KOPT-K1 (cell line): ENCODE results near the gene PANX3.
"Not testable (repeated sequence)": the region's sequence is repeated elsewhere in the genome, so short reads cannot be mapped to it uniquely, and the experiment has no call there.

Source experiments
- H3K27ac ChIP-seq: fragments of 200-600 bp; sonication (generic); 2 replicates; pipeline ENCODE4 v1.5.1; 2016; ENCODE audit warnings: antibody characterized with exemption, mild to moderate bottlenecking, low read depth, low read length; ENCODE audit not compliant: poor library complexity, severe bottlenecking
- H3K36me3 ChIP-seq: fragments of 200-600 bp; sonication (generic); 2 replicates; pipeline ENCODE4 v1.5.1; 2017; ENCODE audit warnings: antibody characterized with exemption, mild to moderate bottlenecking, low read length, moderate library complexity; ENCODE audit not compliant: insufficient read depth
- H3K9me3 ChIP-seq: fragments of 200-600 bp; sonication (generic); 2 replicates; pipeline ENCODE4 v1.5.1; 2017; ENCODE audit warnings: antibody characterized with exemption, low read length, mild to moderate bottlenecking; ENCODE audit not compliant: insufficient read depth, poor library complexity, severe bottlenecking

The PANX3 gene

GRCh38 chr11:124602193-124602592 is 9.0 kb upstream of the PANX3 start:
- Histone ChIP-seq H3K27ac (no peak overlapping the region), H3K36me3 (no peaks in the 10 kb centered on the region), H3K9me3 (no peaks in the 10 kb centered on the region)

GRCh38 chr11:124602723-124603122 is 8.5 kb upstream of the PANX3 start:
- not testable (repeated sequence) for H3K27ac ChIP-seq, H3K9me3 ChIP-seq, H3K36me3 ChIP-seq

- H3K27ac ChIP-seq = no peak overlapping the region
- no peaks in the 10 kb centered on the region for H3K36me3 ChIP-seq
- no peaks in the 10 kb centered on the region for H3K9me3 ChIP-seq
Measured at GRCh38 chr11:124605719-124606118, 5.5 kb upstream of the PANX3 start.

GRCh38 chr11:124608147-124608546 is 3.1 kb upstream of the PANX3 start:
- H3K36me3 ChIP-seq = no peaks in the 10 kb centered on the region

GRCh38 chr11:124610295-124610694 is 933 bp upstream of the PANX3 start:
- Histone ChIP-seq H3K27ac (no peak overlapping the region), H3K9me3 (no peaks in the 10 kb centered on the region), H3K36me3 (no peaks in the 10 kb centered on the region)

More at GRCh38 chr11:124608147-124608546, 3.1 kb upstream of the PANX3 start:
- Histone ChIP-seq H3K9me3 (no peaks in the 10 kb centered on the region), H3K27ac (no peak overlapping the region)

- Histone ChIP-seq H3K27ac (no peak overlapping the region), H3K9me3 (no peaks in the 10 kb centered on the region), H3K36me3 (no peaks in the 10 kb centered on the region)
Measured at GRCh38 chr11:124612045-124612444, 817 bp downstream of the PANX3 start.

- H3K27ac ChIP-seq = no peak overlapping the region
- H3K9me3 ChIP-seq = no peaks in the 10 kb centered on the region
- H3K36me3 ChIP-seq = no peaks in the 10 kb centered on the region
Measured at GRCh38 chr11:124612567-124613246, 1.5 kb downstream of the PANX3 start.

GRCh38 chr11:124618863-124619262 is 7.6 kb downstream of the PANX3 start:
- Histone ChIP-seq H3K36me3 (no peaks in the 10 kb centered on the region), H3K9me3 (no peaks in the 10 kb centered on the region), H3K27ac (no peak overlapping the region)

- Histone ChIP-seq H3K36me3 (peaks cover 32% of the 10 kb centered on the region), H3K9me3 (no peaks in the 10 kb centered on the region), H3K27ac (peak within 1 kb of the TSS; percentile 73)
Measured at GRCh38 chr11:124622531-124623451, 11.6 kb downstream of the PANX3 start, which contains the start of gene TBRG1. TSS of gene TBRG1 (plus strand) at chr11:124622864. CDS start at chr11:124623084, 220 bp downstream.

GRCh38 chr11:124623861-124624525 is 12.8 kb downstream of the PANX3 start:
- Histone ChIP-seq H3K36me3 (peaks cover 42% of the 10 kb centered on the region), H3K27ac (peak overlapping the region; percentile 73), H3K9me3 (no peaks in the 10 kb centered on the region)

- no peak overlapping the region for H3K27ac ChIP-seq
- H3K9me3 ChIP-seq = no peaks in the 10 kb centered on the region
- H3K36me3 ChIP-seq = peaks cover 58% of the 10 kb centered on the region
Measured at GRCh38 chr11:124625504-124626168, 14.4 kb downstream of the PANX3 start.

GRCh38 chr11:124627546-124627945 is 16.3 kb downstream of the PANX3 start:
- peaks cover 77% of the 10 kb centered on the region for H3K36me3 ChIP-seq
- H3K27ac ChIP-seq = no peak overlapping the region
- H3K9me3 ChIP-seq = no peaks in the 10 kb centered on the region

- Histone ChIP-seq H3K36me3 (peaks cover 94% of the 10 kb centered on the region), H3K27ac (no peak overlapping the region), H3K9me3 (no peaks in the 10 kb centered on the region)
Measured at GRCh38 chr11:124629961-124630360, 18.7 kb downstream of the PANX3 start.

GRCh38 chr11:124633355-124633754 is 22.1 kb downstream of the PANX3 start:
- Histone ChIP-seq H3K27ac (no peak overlapping the region), H3K36me3 (peaks cover 97% of the 10 kb centered on the region), H3K9me3 (no peaks in the 10 kb centered on the region)

GRCh38 chr11:124635932-124636331 is 24.7 kb downstream of the PANX3 start:
- Histone ChIP-seq H3K27ac (no peak overlapping the region), H3K9me3 (no peaks in the 10 kb centered on the region), H3K36me3 (peaks cover 81% of the 10 kb centered on the region)
